ENCODE data around the gene TPD52L2.

- TF ChIP-seq ARNTL (CRISPR knock-in tag; IDR thresholded peaks at IDR 0.05; ENCODE audit: borderline replicate concordance, low read depth) (no peak), RARB (CRISPR knock-in tag; IDR thresholded peaks at IDR 0.05) (no peak), BACH2 (CRISPR knock-in tag; IDR thresholded peaks at IDR 0.05; ENCODE audit: borderline replicate concordance) (no peak), CREB5 (CRISPR knock-in tag; IDR thresholded peaks at IDR 0.05; ENCODE audit: low read depth) (no peak), TOX (CRISPR knock-in tag; IDR thresholded peaks at IDR 0.05; ENCODE audit: borderline replicate concordance) (no peak), ZFP30 (CRISPR knock-in tag; IDR thresholded peaks at IDR 0.05) (no peak), OSR1 (CRISPR knock-in tag; IDR thresholded peaks at IDR 0.05) (no peak), ZFP3 (CRISPR knock-in tag; IDR thresholded peaks at IDR 0.05) (no peak), GLIS3 (CRISPR knock-in tag; IDR thresholded peaks at IDR 0.05) (no peak)
- TF ChIP-seq, protein P1, sequence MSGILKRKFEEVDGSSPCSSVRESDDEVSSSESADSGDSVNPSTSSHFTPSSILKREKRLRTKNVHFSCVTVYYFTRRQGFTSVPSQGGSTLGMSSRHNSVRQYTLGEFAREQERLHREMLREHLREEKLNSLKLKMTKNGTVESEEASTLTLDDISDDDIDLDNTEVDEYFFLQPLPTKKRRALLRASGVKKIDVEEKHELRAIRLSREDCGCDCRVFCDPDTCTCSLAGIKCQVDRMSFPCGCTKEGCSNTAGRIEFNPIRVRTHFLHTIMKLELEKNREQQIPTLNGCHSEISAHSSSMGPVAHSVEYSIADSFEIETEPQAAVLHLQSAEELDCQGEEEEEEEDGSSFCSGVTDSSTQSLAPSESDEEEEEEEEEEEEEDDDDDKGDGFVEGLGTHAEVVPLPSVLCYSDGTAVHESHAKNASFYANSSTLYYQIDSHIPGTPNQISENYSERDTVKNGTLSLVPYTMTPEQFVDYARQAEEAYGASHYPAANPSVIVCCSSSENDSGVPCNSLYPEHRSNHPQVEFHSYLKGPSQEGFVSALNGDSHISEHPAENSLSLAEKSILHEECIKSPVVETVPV (CRISPR knock-in tag; IDR thresholded peaks at IDR 0.05): no peak
- TF ChIP-seq, protein P2, sequence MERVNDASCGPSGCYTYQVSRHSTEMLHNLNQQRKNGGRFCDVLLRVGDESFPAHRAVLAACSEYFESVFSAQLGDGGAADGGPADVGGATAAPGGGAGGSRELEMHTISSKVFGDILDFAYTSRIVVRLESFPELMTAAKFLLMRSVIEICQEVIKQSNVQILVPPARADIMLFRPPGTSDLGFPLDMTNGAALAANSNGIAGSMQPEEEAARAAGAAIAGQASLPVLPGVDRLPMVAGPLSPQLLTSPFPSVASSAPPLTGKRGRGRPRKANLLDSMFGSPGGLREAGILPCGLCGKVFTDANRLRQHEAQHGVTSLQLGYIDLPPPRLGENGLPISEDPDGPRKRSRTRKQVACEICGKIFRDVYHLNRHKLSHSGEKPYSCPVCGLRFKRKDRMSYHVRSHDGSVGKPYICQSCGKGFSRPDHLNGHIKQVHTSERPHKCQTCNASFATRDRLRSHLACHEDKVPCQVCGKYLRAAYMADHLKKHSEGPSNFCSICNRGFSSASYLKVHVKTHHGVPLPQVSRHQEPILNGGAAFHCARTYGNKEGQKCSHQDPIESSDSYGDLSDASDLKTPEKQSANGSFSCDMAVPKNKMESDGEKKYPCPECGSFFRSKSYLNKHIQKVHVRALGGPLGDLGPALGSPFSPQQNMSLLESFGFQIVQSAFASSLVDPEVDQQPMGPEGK (CRISPR knock-in tag; IDR thresholded peaks at IDR 0.05; ENCODE audit: borderline replicate concordance): no peak
Measured at GRCh38 chr20:63917811-63918210, 52.7 kb downstream of the TPD52L2 start.

Measured in SK-N-SH treated with all-trans-retinoic acid at 6 μM for 48 hours (cell line).